ENCODE results near the gene PHACTR1. TPM values are rescaled to one million over a fixed set of nuclear protein-coding genes. Genes with fewer than 3 reads are reported as not detected.

The PHACTR1 gene
- polyA plus RNA-seq, 2 of the 4 experiments (the other 2 are of a cell fraction) = not detected

- Histone ChIP-seq H3K4me2 (no peak overlapping the region), H3K4me3 (no peak overlapping the region), H3K4me1 (no peaks in the 10 kb centered on the region), H3K9me3 (no peaks in the 10 kb centered on the region), H3K27ac (no peak overlapping the region)
- ChIA-PET POLR2A (no interaction called here), CTCF (interaction anchor here (1.1 to 1.6 kb wide), 2 partner anchors 29 to 576 kb away, joined by 3 to 10 read pairs; no protein-coding TSS in a partner anchor)
- DNase-seq (ENCODE audit: low read depth in 1 of 2, low spot score in 1 of 2) (no peak), FAIRE-seq (no peak), ATAC-seq (no peak)
- WGBS (ENCODE audit: missing lambda C conversion rate) = 25% methylated on average over 3 of the region's 3 CpGs
- TF ChIP-seq SREBF2 (IDR thresholded peaks at IDR 0.05) = no peak
- no peak for TF ChIP-seq MYC (IDR thresholded peaks at IDR 0.05; ENCODE audit: borderline replicate concordance, low read length)
- TF ChIP-seq FOSB (CRISPR knock-in tag; IDR thresholded peaks at IDR 0.05) = no peak
- no peak for TF ChIP-seq CEBPB (IDR thresholded peaks at IDR 0.05)
- TF ChIP-seq BCL3 (IDR thresholded peaks at IDR 0.05) = no peak
- TF ChIP-seq REST (IDR thresholded peaks at IDR 0.05) = no peak
- TF ChIP-seq PBX3 (IDR thresholded peaks at IDR 0.05) = no peak
- TF ChIP-seq ESRRA (IDR thresholded peaks at IDR 0.05; ENCODE audit: borderline replicate concordance, low read length) = no peak
- TF ChIP-seq USF2 (IDR thresholded peaks at IDR 0.05) = no peak
- no peak for TF ChIP-seq RAD21 (conservative IDR thresholded peaks at IDR 0.05 in 1 of 2, IDR thresholded peaks at IDR 0.05 in 1 of 2)
- no peak for TF ChIP-seq RFX5 (IDR thresholded peaks at IDR 0.05)
- TF ChIP-seq PHF8 (IDR thresholded peaks at IDR 0.05; ENCODE audit: borderline replicate concordance, low read depth) = no peak
- no peak for TF ChIP-seq FOXS1 (CRISPR knock-in tag; IDR thresholded peaks at IDR 0.05)
- no peak for TF ChIP-seq JUNB (IDR thresholded peaks at IDR 0.05)
- no peak for TF ChIP-seq MAFK (IDR thresholded peaks at IDR 0.05; ENCODE audit: partially characterized antibody)
- TF ChIP-seq HDAC2 (IDR thresholded peaks at IDR 0.05) = no peak
- TF ChIP-seq KDM1A (IDR thresholded peaks at IDR 0.05; ENCODE audit: low read depth) = no peak
- no peak for TF ChIP-seq KDM5A (IDR thresholded peaks at IDR 0.05)
- no peak for TF ChIP-seq GATA3 (IDR thresholded peaks at IDR 0.05; ENCODE audit: borderline replicate concordance)
These were observed 148.6 kb downstream of the PHACTR1 start for GRCh38 chr6:12865117-12865516.

GRCh38 chr6:12865671-12866181 lies 149.2 kb downstream of the PHACTR1 start:
- Histone ChIP-seq H3K4me1 (no peaks in the 10 kb centered on the region), H3K9me3 (no peaks in the 10 kb centered on the region), H3K27ac (no peak overlapping the region), H3K4me2 (no peak overlapping the region), H3K4me3 (no peak overlapping the region)
- ATAC-seq = no peak
- POLR2A ChIA-PET = no interaction called here
- CTCF ChIA-PET = interaction anchor here (0.8 to 1.6 kb wide), 3 partner anchors 28 to 576 kb away, joined by 3 to 10 read pairs (median 3); no protein-coding TSS in a partner anchor
- FAIRE-seq = no peak
- WGBS (ENCODE audit: missing lambda C conversion rate) = 32% methylated on average over 4 of the region's 4 CpGs
- no peak for DNase-seq (ENCODE audit: low read depth in 1 of 2, low spot score in 1 of 2)
- no peak for TF ChIP-seq BCL3 (IDR thresholded peaks at IDR 0.05)
- TF ChIP-seq POLR2A (IDR thresholded peaks at IDR 0.05; ENCODE audit: low read length) = no peak
- TF ChIP-seq CTCF (IDR thresholded peaks at IDR 0.05) = no peak
- TF ChIP-seq JUNB (IDR thresholded peaks at IDR 0.05) = no peak
- TF ChIP-seq RFX5 (IDR thresholded peaks at IDR 0.05) = no peak
- no peak for TF ChIP-seq HEYL (CRISPR knock-in tag; IDR thresholded peaks at IDR 0.05)
- no peak for TF ChIP-seq HOXB13 (CRISPR knock-in tag; IDR thresholded peaks at IDR 0.05; ENCODE audit: low read depth)
- no peak for TF ChIP-seq ELK1 (IDR thresholded peaks at IDR 0.05; ENCODE audit: low read depth, low read length)
- TF ChIP-seq ZSCAN20 (CRISPR knock-in tag; IDR thresholded peaks at IDR 0.05) = no peak
- no peak for TF ChIP-seq KDM5A (IDR thresholded peaks at IDR 0.05)
- TF ChIP-seq CBX8 (IDR thresholded peaks at IDR 0.05) = no peak
- TF ChIP-seq CHD4 (IDR thresholded peaks at IDR 0.05; ENCODE audit: borderline replicate concordance) = no peak
- TF ChIP-seq POLR2AphosphoS2 (conservative IDR thresholded peaks at IDR 0.05; ENCODE audit: low read length) = no peak

All from A549 (cell line).